Suppressor macrophage (primary cell): ENCODE data around the gene MRPS27.

Source experiments
- DNase-seq, 4 experiments: peaks; one replicate each; pipeline ENCODE4 v3.0.0-alpha.2; 2020 to 2022

MRPS27 gene

GRCh38 chr5:72290356-72291133 lies 29.5 kb downstream of the MRPS27 start:
- no peak for DNase-seq

- DNase-seq: no peak
Observed at GRCh38 chr5:72288924-72289323, 31.1 kb downstream of the MRPS27 start.

- no peak for DNase-seq
Observed at GRCh38 chr5:72286798-72287197, 33.2 kb downstream of the MRPS27 start.

- DNase-seq: no peak
Observed at GRCh38 chr5:72285424-72285821, 34.6 kb downstream of the MRPS27 start.

GRCh38 chr5:72284559-72285423 lies 35.2 kb downstream of the MRPS27 start:
- DNase-seq: peak; percentile 18 to 63 (median 42)

- no peak for DNase-seq
Observed at GRCh38 chr5:72283358-72283757, 36.7 kb downstream of the MRPS27 start.

- no peak for DNase-seq
Observed at GRCh38 chr5:72282878-72283277, 37.2 kb downstream of the MRPS27 start.

- peak in 2 of 4 experiments; percentile 8 to 27 for DNase-seq
Observed at GRCh38 chr5:72281764-72282499, 38.1 kb downstream of the MRPS27 start.

- DNase-seq: no peak
Observed at GRCh38 chr5:72281430-72281763, 38.6 kb downstream of the MRPS27 start.

GRCh38 chr5:72280581-72281069 lies 39.4 kb downstream of the MRPS27 start:
- peak in 3 of 4 experiments; percentile 3 to 9 (median 7) for DNase-seq

GRCh38 chr5:72276219-72276752 lies 43.8 kb downstream of the MRPS27 start:
- no peak for DNase-seq

GRCh38 chr5:72273547-72273946 lies 46.5 kb downstream of the MRPS27 start:
- no peak for DNase-seq

GRCh38 chr5:72272398-72272797 lies 47.6 kb downstream of the MRPS27 start:
- DNase-seq: no peak

GRCh38 chr5:72271702-72272101 lies 48.3 kb downstream of the MRPS27 start:
- no peak for DNase-seq

- no peak for DNase-seq
Observed at GRCh38 chr5:72270037-72270436, 50.0 kb downstream of the MRPS27 start.

GRCh38 chr5:72269411-72269780 lies 50.6 kb downstream of the MRPS27 start:
- DNase-seq: no peak

- DNase-seq: peak; percentile 30 to 56 (median 44)
Observed at GRCh38 chr5:72268753-72269410, 51.2 kb downstream of the MRPS27 start.

GRCh38 chr5:72268260-72268659 lies 51.8 kb downstream of the MRPS27 start:
- no peak for DNase-seq

GRCh38 chr5:72267685-72268084 lies 52.4 kb downstream of the MRPS27 start:
- no peak for DNase-seq

- no peak for DNase-seq
Observed at GRCh38 chr5:72266862-72267261, 53.2 kb downstream of the MRPS27 start.

GRCh38 chr5:72265032-72265877 lies 54.8 kb downstream of the MRPS27 start:
- DNase-seq: no peak
